ENCODE data around the gene HS6ST1. TPM values are rescaled to one million over a fixed set of nuclear protein-coding genes. Genes with fewer than 3 reads are reported as not detected.

The HS6ST1 gene
- total and polyA plus RNA-seq, 2 donors (not counting 3 experiments of a cell fraction or from before 2014, with no cell fraction given): 12.8 to 19.4 TPM

- no peak overlapping the region for H3K9ac ChIP-seq (replicated peaks; ENCODE audit: extremely low read depth, insufficient read depth, low read length)
- no TSS peak for BruUV-seq (replicated peaks)
- H3K4me3 ChIP-seq (replicated peaks in 1 of 3; ENCODE audit: insufficient read depth in 1 of 3, low read depth in 1 of 3, low read length in 3 of 3): no peak overlapping the region
- ChIA-PET CTCF (no interaction called here), POLR2A (no interaction called here)
- dilution Hi-C loops (cut with MboI; ENCODE audit: extremely low pct_ligation_motif_present, low sequenced_read_pairs) (no loop called here), intact Hi-C loops (cut with micrococcal nuclease) (no loop called here)
- no peaks in the 10 kb centered on the region for H4K20me1 ChIP-seq (replicated peaks; ENCODE audit: control insufficient read depth, extremely low read depth, insufficient read depth, low read length)
- TF ChIP-seq GATA2 (IDR thresholded peaks at IDR 0.05; ENCODE audit: insufficient read depth, insufficient read length, low read depth, low read length) (no peak), POLR2AphosphoS5 (IDR thresholded peaks at IDR 0.05; ENCODE audit: insufficient read depth, low read depth, low read length) (no peak), MAX (IDR thresholded peaks at IDR 0.05; ENCODE audit: insufficient read depth, insufficient read length) (no peak), FOS (IDR thresholded peaks at IDR 0.05; ENCODE audit: borderline replicate concordance, insufficient read depth, low read length) (no peak), JUN (IDR thresholded peaks at IDR 0.05; ENCODE audit: borderline replicate concordance, insufficient read depth, insufficient read length, low read depth) (no peak), MYC (IDR thresholded peaks at IDR 0.05; ENCODE audit: low read depth, low read length) (no peak), POLR2A (IDR thresholded peaks at IDR 0.05; ENCODE audit: low read depth, low read length) (no peak), CTCF (IDR thresholded peaks at IDR 0.05; ENCODE audit: extremely low read depth in 1 of 2, insufficient read depth in 1 of 2, low read depth in 1 of 2, low read length in 2 of 2) (no peak), EZH2 (IDR thresholded peaks at IDR 0.05; ENCODE audit: borderline replicate concordance, low read depth, low read length, severe bottlenecking) (no peak)
- H3K9me3 ChIP-seq (replicated peaks; ENCODE audit: control insufficient read depth, insufficient read depth, low read length): no peaks in the 10 kb centered on the region
- H3K27ac ChIP-seq (ENCODE audit: insufficient read depth, low read depth, low read length): no peak overlapping the region
- H3K27me3 ChIP-seq (ENCODE audit: control insufficient read depth in 2 of 2, insufficient read depth in 2 of 2, low read length in 2 of 2): no peaks in the 10 kb centered on the region
- H3K4me1 ChIP-seq (ENCODE audit: control insufficient read depth, extremely low read depth, insufficient read depth, low read length): peaks cover 6% of the 10 kb centered on the region
- H3K79me2 ChIP-seq (ENCODE audit: control insufficient read depth, insufficient read depth, low read length): no peaks in the 10 kb centered on the region
- H3K4me2 ChIP-seq (ENCODE audit: insufficient read depth, low read length): no peak overlapping the region
- H3K9me1 ChIP-seq (replicated peaks; ENCODE audit: control insufficient read depth, extremely low read depth, insufficient read depth, low read length): no peaks in the 10 kb centered on the region
- H3K36me3 ChIP-seq (ENCODE audit: control insufficient read depth in 2 of 2, extremely low read depth in 1 of 2, insufficient read depth in 2 of 2, low read length in 2 of 2): no peaks in the 10 kb centered on the region
- no peak overlapping the region for H2AFZ ChIP-seq (ENCODE audit: low read depth, low read length)
- DNase-seq (ENCODE audit: low read depth, low spot score): no peak
- FAIRE-seq: no peak
Observed at GRCh38 chr2:128359841-128360240, 41.2 kb upstream of the HS6ST1 start.
